ENCODE results near the gene INPP5A.

The INPP5A gene

GRCh38 chr10:132732518-132732917, 194.9 kb downstream of the INPP5A start:
- DNase-seq = no peak

GRCh38 chr10:132733926-132734325, 196.3 kb downstream of the INPP5A start:
- DNase-seq = no peak

- no peak for DNase-seq
These were observed 197.8 kb downstream of the INPP5A start for GRCh38 chr10:132735341-132735775.

GRCh38 chr10:132735923-132736391, 198.4 kb downstream of the INPP5A start:
- no peak for DNase-seq

GRCh38 chr10:132737390-132738048, 199.9 kb downstream of the INPP5A start:
- no peak for DNase-seq

- no peak for DNase-seq
These were observed 201.1 kb downstream of the INPP5A start for GRCh38 chr10:132738454-132739224.

GRCh38 chr10:132739225-132739613, 201.6 kb downstream of the INPP5A start:
- DNase-seq = no peak

GRCh38 chr10:132740588-132740987, 203.0 kb downstream of the INPP5A start:
- DNase-seq = no peak

- no peak for DNase-seq
These were observed 204.7 kb downstream of the INPP5A start for GRCh38 chr10:132742167-132742836.

- no peak for DNase-seq
These were observed 205.2 kb downstream of the INPP5A start for GRCh38 chr10:132742837-132743194.

- peak; percentile 38 for DNase-seq
These were observed 205.8 kb downstream of the INPP5A start for GRCh38 chr10:132743196-132743924.

GRCh38 chr10:132743925-132744490, 206.4 kb downstream of the INPP5A start:
- no peak for DNase-seq

GRCh38 chr10:132744839-132745238, 207.3 kb downstream of the INPP5A start:
- DNase-seq = no peak

GRCh38 chr10:132745511-132745910, 207.9 kb downstream of the INPP5A start:
- no peak for DNase-seq

- DNase-seq = no peak
These were observed 208.4 kb downstream of the INPP5A start for GRCh38 chr10:132745971-132746370.

GRCh38 chr10:132746386-132746785, 208.8 kb downstream of the INPP5A start:
- no peak for DNase-seq

GRCh38 chr10:132746801-132747625, 209.4 kb downstream of the INPP5A start:
- no peak for DNase-seq

GRCh38 chr10:132748135-132748534, 210.5 kb downstream of the INPP5A start:
- no peak for DNase-seq

- DNase-seq = no peak
These were observed 211.2 kb downstream of the INPP5A start for GRCh38 chr10:132748545-132749370.

- no peak for DNase-seq
These were observed 211.8 kb downstream of the INPP5A start for GRCh38 chr10:132749371-132749795.

- no peak for DNase-seq
These were observed 213.3 kb downstream of the INPP5A start for GRCh38 chr10:132750936-132751335.
